Measurements from ENCODE around the gene C1orf159. TPM values are rescaled to one million over a fixed set of nuclear protein-coding genes. Genes with fewer than 3 reads are reported as not detected.

C1orf159 gene
- total and polyA plus RNA-seq, 2 experiments from 2014 or later: 7.1 to 25.1 TPM

DNA sequence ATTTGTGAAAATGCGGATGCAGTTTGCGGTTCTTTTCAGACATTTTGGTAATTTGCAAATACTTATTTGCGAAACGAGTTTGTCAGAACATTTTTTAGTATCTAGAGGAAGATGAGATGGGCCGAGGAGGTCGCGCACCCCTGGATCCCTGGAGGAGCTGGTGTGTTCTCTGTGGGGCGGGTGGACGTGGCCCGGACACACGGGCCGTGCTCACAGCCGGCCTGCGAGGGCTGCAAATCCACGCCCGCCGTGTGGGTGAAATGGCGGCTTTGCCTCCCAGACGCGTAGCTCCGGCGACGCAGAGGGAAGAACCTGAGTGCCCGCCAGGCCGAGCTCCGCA, 48.4 kb upstream of the C1orf159 start:
- peaks cover 54% of the 10 kb centered on the region for H3K79me2 ChIP-seq
- 40% methylated on average over 26 of the region's 26 CpGs for WGBS (ENCODE audit: low lambda C conversion rate, missing lambda C conversion rate)
- H3K9me3 ChIP-seq (ENCODE audit: low read depth): no peaks in the 10 kb centered on the region
- no peak for DNase-seq (ENCODE audit: low spot score)
- peak overlapping the region; percentile 87 for H3K4me2 ChIP-seq
- H2AFZ ChIP-seq: no peak overlapping the region
- no peaks in the 10 kb centered on the region for H3K9me2 ChIP-seq (replicated peaks; ENCODE audit: insufficient read depth)
- peaks cover 42% of the 10 kb centered on the region for H4K20me1 ChIP-seq (ENCODE audit: insufficient read depth, poor library complexity, severe bottlenecking)
- TF ChIP-seq EZH2phosphoT487 (IDR thresholded peaks at IDR 0.05; ENCODE audit: low read depth, severe bottlenecking, unreplicated experiment): no peak
- TF ChIP-seq CTCF (IDR thresholded peaks at IDR 0.05; ENCODE audit: poor library complexity): no peak
- no peaks in the 10 kb centered on the region for H3K27me3 ChIP-seq
- H3K4me3 ChIP-seq: peak overlapping the region; percentile 52
- H3K27ac ChIP-seq: peak overlapping the region; percentile 98
- peaks cover 12% of the 10 kb centered on the region for H3K4me1 ChIP-seq (ENCODE audit: insufficient read depth)
- no peaks in the 10 kb centered on the region for H3K36me3 ChIP-seq (replicated peaks; ENCODE audit: insufficient read depth, low read depth)

- no peak for TF ChIP-seq EZH2phosphoT487 (IDR thresholded peaks at IDR 0.05; ENCODE audit: low read depth, severe bottlenecking, unreplicated experiment)
- TF ChIP-seq EZH2 (IDR thresholded peaks at IDR 0.05; ENCODE audit: borderline replicate concordance): no peak
- no peak for TF ChIP-seq CTCF (IDR thresholded peaks at IDR 0.05; ENCODE audit: poor library complexity)
- H3K4me2 ChIP-seq: peak overlapping the region; percentile 87
- H3K4me1 ChIP-seq (ENCODE audit: insufficient read depth): peaks cover 12% of the 10 kb centered on the region
- H3K9me2 ChIP-seq (replicated peaks; ENCODE audit: insufficient read depth): no peaks in the 10 kb centered on the region
- H2AFZ ChIP-seq: no peak overlapping the region
- no peaks in the 10 kb centered on the region for H3K27me3 ChIP-seq
- H3K9me3 ChIP-seq (ENCODE audit: low read depth): no peaks in the 10 kb centered on the region
- peaks cover 35% of the 10 kb centered on the region for H4K20me1 ChIP-seq (ENCODE audit: insufficient read depth, poor library complexity, severe bottlenecking)
- DNase-seq (ENCODE audit: low spot score): no peak
- H3K79me2 ChIP-seq: peaks cover 53% of the 10 kb centered on the region
- H3K4me3 ChIP-seq: peak overlapping the region; percentile 52
- 72% methylated on average over 33 of the region's 33 CpGs for WGBS (ENCODE audit: low lambda C conversion rate, missing lambda C conversion rate)
- H3K27ac ChIP-seq: peak overlapping the region; percentile 98
- H3K36me3 ChIP-seq (replicated peaks; ENCODE audit: insufficient read depth, low read depth): no peaks in the 10 kb centered on the region
Measured at GRCh38 chr1:1163538-1164070, 47.7 kb upstream of the C1orf159 start.

GRCh38 chr1:1162597-1163537, 47.0 kb upstream of the C1orf159 start:
- Histone ChIP-seq H2AFZ (no peak overlapping the region), H3K9me3 (ENCODE audit: low read depth) (no peaks in the 10 kb centered on the region), H3K36me3 (replicated peaks; ENCODE audit: insufficient read depth, low read depth) (no peaks in the 10 kb centered on the region), H3K27ac (peak overlapping the region; percentile 98), H3K4me2 (peak overlapping the region; percentile 87), H4K20me1 (ENCODE audit: insufficient read depth, poor library complexity, severe bottlenecking) (peaks cover 29% of the 10 kb centered on the region), H3K4me3 (peak overlapping the region; percentile 52), H3K9me2 (replicated peaks; ENCODE audit: insufficient read depth) (no peaks in the 10 kb centered on the region), H3K79me2 (peaks cover 46% of the 10 kb centered on the region), H3K4me1 (ENCODE audit: insufficient read depth) (peaks cover 13% of the 10 kb centered on the region), H3K27me3 (no peaks in the 10 kb centered on the region)
- 55% methylated on average over 33 of the region's 73 CpGs for WGBS (ENCODE audit: low lambda C conversion rate, missing lambda C conversion rate)
- peak; percentile 93 for DNase-seq (ENCODE audit: low spot score)
- no peak for TF ChIP-seq EZH2phosphoT487 (IDR thresholded peaks at IDR 0.05; ENCODE audit: low read depth, severe bottlenecking, unreplicated experiment)
- TF ChIP-seq CTCF (IDR thresholded peaks at IDR 0.05; ENCODE audit: poor library complexity): no peak
